Lung (tissue), 12 donors: Measurements from ENCODE around the gene EML1. TPM values are rescaled to one million over a fixed set of nuclear protein-coding genes. Genes with fewer than 3 reads are reported as not detected.
A peak's percentile ranks its signal among the peaks of the same experiment; 100 is the strongest.

Experiments used
- ATAC-seq: fragments of 200-7000 bp; cut with Tn5 transposase; one replicate; pipeline ENCODE4 v1.9.1; 2020; ENCODE audit warnings: moderate number of reproducible peaks; ENCODE audit not compliant: insufficient read depth, low FRiP score
- DNase-seq, 3 donors: peaks; one replicate each; pipeline ENCODE4 v3.0.0-alpha.2; 2013 to 2017
- H3K27ac ChIP-seq, 2 donors: one replicate each; pipeline ENCODE4 v1.5.1; 2013; ENCODE audit warnings: mild to moderate bottlenecking in 2 of 2, moderate library complexity in 2 of 2, control low read depth in 1 of 2, inconsistent platforms in 1 of 2, low read depth in 1 of 2, low read length in 1 of 2
- H3K27me3 ChIP-seq, 3 donors: one replicate each; pipeline ENCODE4 v1.5.1; 2013; ENCODE audit warnings: low read length in 2 of 3; ENCODE audit not compliant: control insufficient read depth in 3 of 3, insufficient read depth in 3 of 3
- H3K36me3 ChIP-seq, 4 donors: one replicate each; pipeline ENCODE4 v1.5.1; 2013; ENCODE audit warnings: low read length in 4 of 4, mild to moderate bottlenecking in 1 of 4, moderate library complexity in 1 of 4; ENCODE audit not compliant: control insufficient read depth in 4 of 4, insufficient read depth in 4 of 4
- H3K4me1 ChIP-seq, 5 donors: one replicate each; pipeline ENCODE4 v1.5.1; 2013; ENCODE audit warnings: low read length in 5 of 5, mild to moderate bottlenecking in 2 of 5, moderate library complexity in 1 of 5; ENCODE audit not compliant: control insufficient read depth in 5 of 5, insufficient read depth in 5 of 5
- H3K4me3 ChIP-seq: one replicate; pipeline ENCODE4 v1.5.1; 2013; ENCODE audit warnings: mild to moderate bottlenecking, control low read depth, moderate library complexity
- H3K9ac ChIP-seq, 2 donors: one replicate each; pipeline ENCODE4 v1.5.1; 2013; ENCODE audit warnings: low read length in 2 of 2, control low read depth in 1 of 2; ENCODE audit not compliant: insufficient read depth in 1 of 2
- H3K9me3 ChIP-seq, 4 donors: one replicate each; pipeline ENCODE4 v1.5.1; 2013; ENCODE audit warnings: low read length in 3 of 4, mild to moderate bottlenecking in 1 of 4, moderate library complexity in 1 of 4; ENCODE audit not compliant: control insufficient read depth in 4 of 4, insufficient read depth in 3 of 4
- WGBS, 2 donors: extraction: QIAGEN DNeasy Blood & Tissue Kit; methylation state at CpG; one replicate each; pipeline ENCODE4 v1.1.7; 2013; 5-methylcytosine and 5-hydroxymethylcytosine counted together
- polyA plus RNA-seq, 2 donors: library from polyadenylated mRNA; stranded (reverse); fragments of 200-250 nt; gene quantifications; one replicate each; pipeline ENCODE4 v1.2.1, GENCODE V29; 2013
- total RNA-seq, 2 donors: library from RNA; depleted of rRNA in 1 of 2; stranded (reverse); fragments of >200 nt in 1 of 2; gene quantifications; one replicate each; pipeline ENCODE4 v1.2.1, GENCODE V29; 2014 to 2021
- TF ChIP-seq, protein P1 (sequence below): IDR thresholded peaks from 2 replicates; pipeline ENCODE4 v1.5.1; 2012; ENCODE audit warnings: mild to moderate bottlenecking; ENCODE audit errors: control extremely low read depth, extremely low read depth
- donor health status: control.
- donor health status: control.
- donor health status: Bipolar disorder and iron deficiency.
- donor health status: healthy.
- donor health status: DM: yes; HTN: yes; CAD: no.

EML1 gene
- total and polyA plus RNA-seq, 4 donors: 6.7 to 88.0 (median 22.8) TPM

DNA sequence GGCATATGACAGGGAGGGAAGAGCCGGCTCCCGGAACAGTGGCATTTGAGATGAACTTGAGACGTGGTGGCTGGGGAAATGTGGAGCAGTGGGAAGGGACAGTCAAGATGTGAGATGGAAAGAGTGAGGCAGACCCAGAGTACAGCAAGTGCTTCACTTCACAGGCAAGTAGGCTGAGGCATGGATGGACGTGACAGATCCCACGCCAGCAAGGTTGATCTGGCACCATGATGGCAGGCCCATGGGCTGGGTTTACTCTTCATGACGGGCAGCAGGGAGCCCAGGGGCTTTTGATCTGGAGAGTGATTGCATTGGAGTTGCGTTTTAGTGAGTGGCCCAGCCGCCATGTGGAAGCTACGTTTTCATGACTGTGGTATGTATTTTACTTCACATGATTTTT, 17.9 kb upstream of the EML1 start:
- H3K36me3 ChIP-seq: no peaks in the 10 kb centered on the region
- no peak for DNase-seq
- H3K4me1 ChIP-seq: no peaks in the 10 kb centered on the region
- ATAC-seq: no peak
- no peak overlapping the region for H3K4me3 ChIP-seq
- H3K9me3 ChIP-seq: peaks cover 0 to 9% (median 0%) of the 10 kb centered on the region in 4 donors
- no peak overlapping the region for H3K9ac ChIP-seq
- H3K27me3 ChIP-seq: peaks cover 0 to 2% (median 0%) of the 10 kb centered on the region in 3 donors
- 85 to 92% methylated on average over 9 of the region's 9 CpGs for WGBS, 2 donors
- no peak overlapping the region for H3K27ac ChIP-seq
- TF ChIP-seq, protein P1, sequence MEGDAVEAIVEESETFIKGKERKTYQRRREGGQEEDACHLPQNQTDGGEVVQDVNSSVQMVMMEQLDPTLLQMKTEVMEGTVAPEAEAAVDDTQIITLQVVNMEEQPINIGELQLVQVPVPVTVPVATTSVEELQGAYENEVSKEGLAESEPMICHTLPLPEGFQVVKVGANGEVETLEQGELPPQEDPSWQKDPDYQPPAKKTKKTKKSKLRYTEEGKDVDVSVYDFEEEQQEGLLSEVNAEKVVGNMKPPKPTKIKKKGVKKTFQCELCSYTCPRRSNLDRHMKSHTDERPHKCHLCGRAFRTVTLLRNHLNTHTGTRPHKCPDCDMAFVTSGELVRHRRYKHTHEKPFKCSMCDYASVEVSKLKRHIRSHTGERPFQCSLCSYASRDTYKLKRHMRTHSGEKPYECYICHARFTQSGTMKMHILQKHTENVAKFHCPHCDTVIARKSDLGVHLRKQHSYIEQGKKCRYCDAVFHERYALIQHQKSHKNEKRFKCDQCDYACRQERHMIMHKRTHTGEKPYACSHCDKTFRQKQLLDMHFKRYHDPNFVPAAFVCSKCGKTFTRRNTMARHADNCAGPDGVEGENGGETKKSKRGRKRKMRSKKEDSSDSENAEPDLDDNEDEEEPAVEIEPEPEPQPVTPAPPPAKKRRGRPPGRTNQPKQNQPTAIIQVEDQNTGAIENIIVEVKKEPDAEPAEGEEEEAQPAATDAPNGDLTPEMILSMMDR: no peak

DNA sequence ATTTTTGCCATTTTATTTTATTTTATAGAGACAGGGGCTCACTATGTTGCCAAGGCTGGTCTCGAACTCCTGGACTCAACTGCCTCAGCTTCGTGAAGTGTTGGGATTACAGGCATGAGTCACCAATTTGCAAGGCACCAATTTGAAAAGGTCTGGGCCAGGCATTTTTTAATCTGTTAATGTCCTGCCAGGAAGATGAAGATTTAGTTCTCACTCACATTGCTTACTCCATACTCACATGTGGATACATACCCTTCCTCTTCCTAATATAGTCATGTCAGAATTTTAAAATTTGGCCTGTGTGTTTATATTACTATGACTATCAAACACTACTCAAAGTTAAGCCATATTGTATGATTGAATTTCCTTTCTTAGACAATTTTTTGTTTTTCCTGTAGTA, 15.3 kb upstream of the EML1 start:
- no peak overlapping the region for H3K27ac ChIP-seq
- H3K4me3 ChIP-seq: no peak overlapping the region
- DNase-seq: no peak
- TF ChIP-seq, protein P1: no peak
- no peaks in the 10 kb centered on the region for H3K27me3 ChIP-seq
- WGBS, 2 donors: 89 to 98% methylated on average over 2 of the region's 2 CpGs
- H3K9me3 ChIP-seq: peaks cover 0 to 9% (median 0%) of the 10 kb centered on the region in 4 donors
- H3K4me1 ChIP-seq: peaks cover 0 to 7% (median 0%) of the 10 kb centered on the region in 5 donors
- H3K36me3 ChIP-seq: no peaks in the 10 kb centered on the region
- no peak for ATAC-seq
- H3K9ac ChIP-seq: no peak overlapping the region

DNA sequence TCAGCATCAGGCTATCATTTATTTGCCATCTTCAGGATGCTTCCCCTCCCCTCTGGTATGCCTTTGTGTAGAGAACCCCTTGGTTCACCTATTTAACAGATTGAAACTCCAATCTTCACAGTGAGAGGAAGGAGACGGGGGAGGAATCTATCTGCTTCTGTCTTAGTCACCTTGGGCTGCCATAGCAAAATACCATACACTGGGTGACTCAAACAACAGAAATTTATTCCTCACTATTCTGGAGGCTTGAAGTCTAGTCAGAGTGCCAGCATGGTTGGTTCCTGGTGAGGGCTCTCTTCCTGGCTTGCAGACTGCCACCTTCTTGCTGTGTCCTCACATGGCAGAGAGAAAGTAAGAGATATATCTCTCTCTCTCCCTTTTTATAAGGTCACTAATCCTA, 13.5 kb upstream of the EML1 start:
- no peak for DNase-seq
- Histone ChIP-seq H3K27me3 (no peaks in the 10 kb centered on the region), H3K27ac (no peak overlapping the region), H3K9me3 (peaks cover 0 to 9% (median 0%) of the 10 kb centered on the region in 4 donors), H3K4me3 (no peak overlapping the region), H3K4me1 (peaks cover 0 to 7% (median 0%) of the 10 kb centered on the region in 5 donors), H3K36me3 (no peaks in the 10 kb centered on the region), H3K9ac (no peak overlapping the region)
- 89 to 100% methylated on average over 1 of the region's 1 CpG for WGBS, 2 donors
- TF ChIP-seq, protein P1: no peak
- no peak for ATAC-seq

DNA sequence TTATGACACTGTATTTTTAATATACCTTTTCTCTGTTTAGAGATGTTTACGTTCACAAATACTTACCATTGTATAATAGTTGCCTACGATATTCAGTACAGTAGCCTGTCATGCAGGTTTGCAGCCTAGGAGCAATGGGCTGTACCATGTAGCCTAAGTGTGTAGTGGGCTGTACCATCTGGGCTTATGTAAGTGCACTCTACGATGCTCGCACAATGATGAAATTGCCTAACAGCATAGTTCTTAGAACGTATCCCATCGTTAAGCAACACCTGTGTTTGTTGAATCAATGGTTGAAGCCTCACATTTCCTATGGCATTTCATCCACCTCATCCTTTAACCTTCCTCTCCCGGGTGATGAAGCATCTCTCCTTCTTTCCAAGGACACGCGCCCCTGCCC, 12.5 kb upstream of the EML1 start:
- TF ChIP-seq, protein P1: no peak
- 78 to 82% methylated on average over 9 of the region's 9 CpGs for WGBS, 2 donors
- DNase-seq (peak in 1 of 3 donors; percentile 63), ATAC-seq (no peak)
- no peak overlapping the region for H3K27ac ChIP-seq
- peaks cover 0 to 7% (median 0%) of the 10 kb centered on the region in 5 donors for H3K4me1 ChIP-seq
- no peaks in the 10 kb centered on the region for H3K27me3 ChIP-seq
- no peak overlapping the region for H3K9ac ChIP-seq
- peaks cover 0 to 9% (median 0%) of the 10 kb centered on the region in 4 donors for H3K9me3 ChIP-seq
- no peaks in the 10 kb centered on the region for H3K36me3 ChIP-seq
- H3K4me3 ChIP-seq: no peak overlapping the region
